IPS DF 6.9 (cell line): ENCODE results near the gene NRG3.

Experiments used
- DNase-seq: peaks from one replicate; pipeline ENCODE4 v3.0.0-alpha.2; 2013; ENCODE audit warnings: low read depth, low spot score
- H3K27ac ChIP-seq: one replicate; pipeline ENCODE4 v1.5.1; 2013; ENCODE audit warnings: low read length, control low read depth
- H3K27me3 ChIP-seq: 2 replicates; pipeline ENCODE4 v1.6.1; 2013; ENCODE audit warnings: mild to moderate bottlenecking, low read length; ENCODE audit not compliant: control insufficient read depth, insufficient read depth
- H3K36me3 ChIP-seq: 2 replicates; pipeline ENCODE4 v1.6.1; 2013; ENCODE audit warnings: low read length; ENCODE audit not compliant: control insufficient read depth, insufficient read depth
- H3K4me1 ChIP-seq: 2 replicates; pipeline ENCODE4 v1.6.1; 2013; ENCODE audit warnings: low read length; ENCODE audit not compliant: control insufficient read depth, insufficient read depth
- H3K4me3 ChIP-seq: 2 replicates; pipeline ENCODE4 v1.5.1; 2013; ENCODE audit warnings: mild to moderate bottlenecking, low read length
- H3K9me3 ChIP-seq: 2 replicates; pipeline ENCODE4 v1.6.1; 2013; ENCODE audit warnings: low read length, inconsistent platforms; ENCODE audit not compliant: control insufficient read depth, insufficient read depth
- whole genome bisulfite sequencing: extraction: QIAGEN DNeasy Blood & Tissue Kit; methylation state at CpG from one replicate; pipeline ENCODE4 v1.1.7; 2013; ENCODE audit warnings: mixed read lengths, missing lambda C conversion rate; ENCODE audit not compliant: insufficient read length, insufficient coverage; 5-methylcytosine and 5-hydroxymethylcytosine counted together

NRG3 gene

GRCh38 chr10:82234173-82234572, 359.2 kb downstream of the NRG3 start:
- no peaks in the 10 kb centered on the region for H3K4me1 ChIP-seq
- H3K4me3 ChIP-seq, result no peak overlapping the region
- no peak for DNase-seq
- H3K27ac ChIP-seq, result no peak overlapping the region
- H3K9me3 ChIP-seq, result no peaks in the 10 kb centered on the region
- 100% methylated on average over 1 of the region's 4 CpGs for WGBS
- no peaks in the 10 kb centered on the region for H3K36me3 ChIP-seq
- no peaks in the 10 kb centered on the region for H3K27me3 ChIP-seq

DNA sequence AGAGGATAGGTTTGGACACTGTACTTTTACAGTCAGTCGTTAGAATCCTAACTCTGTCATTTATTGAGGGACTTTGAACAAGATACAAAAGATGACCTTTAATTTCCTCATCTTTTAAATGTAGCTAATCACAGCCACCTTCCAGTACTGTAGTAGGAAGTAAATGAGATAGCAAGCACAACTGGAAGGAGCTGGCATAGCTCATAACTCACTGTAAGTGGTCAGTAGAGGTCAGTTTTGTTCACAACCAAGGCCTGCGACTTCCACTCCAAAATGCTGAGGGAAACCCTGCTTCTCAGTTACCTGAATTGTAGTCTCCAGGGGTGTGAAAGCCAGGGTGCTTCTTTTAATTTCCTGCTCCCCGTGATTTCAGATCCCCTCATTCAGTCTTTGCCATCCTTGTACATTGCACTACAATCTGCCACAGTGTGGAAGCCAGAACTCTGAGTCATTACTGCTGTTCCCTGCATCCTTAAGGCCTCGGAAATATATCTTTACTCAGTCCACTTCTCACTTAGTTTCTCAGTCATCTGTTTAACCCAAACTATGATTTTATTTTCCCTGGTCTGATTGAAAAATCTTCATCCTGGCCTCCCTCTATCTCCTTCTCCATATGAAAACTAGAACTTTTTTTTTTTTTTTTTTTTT, 361.2 kb downstream of the NRG3 start:
- Histone ChIP-seq H3K27me3 (no peaks in the 10 kb centered on the region), H3K36me3 (no peaks in the 10 kb centered on the region), H3K27ac (no peak overlapping the region), H3K4me1 (no peaks in the 10 kb centered on the region), H3K4me3 (no peak overlapping the region), H3K9me3 (no peaks in the 10 kb centered on the region)
- no CpG with 5 or more reads among the region's 4 CpGs for WGBS
- no peak for DNase-seq

DNA sequence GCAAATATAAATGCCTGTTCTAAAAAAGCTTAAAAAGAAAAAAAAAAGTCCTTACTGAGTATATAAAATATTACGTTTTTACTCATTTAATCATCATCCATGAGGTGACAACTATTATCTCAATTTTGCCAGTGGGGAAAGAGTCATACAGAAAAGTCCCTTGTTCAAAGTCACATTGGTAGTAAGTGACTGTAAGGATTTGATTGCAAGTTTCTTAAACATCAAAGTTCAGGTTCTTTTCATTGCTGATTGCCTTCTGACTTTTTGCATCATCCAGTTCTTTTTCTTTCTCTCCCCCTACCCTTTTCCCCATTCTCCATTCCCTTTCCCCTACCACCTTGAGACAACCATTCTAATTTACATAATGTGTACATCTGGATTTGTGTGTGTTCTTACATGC, 363.3 kb downstream of the NRG3 start:
- H3K9me3 ChIP-seq, result no peaks in the 10 kb centered on the region
- H3K27me3 ChIP-seq, result no peaks in the 10 kb centered on the region
- H3K27ac ChIP-seq, result no peak overlapping the region
- DNase-seq, result no peak
- H3K4me3 ChIP-seq, result no peak overlapping the region
- H3K4me1 ChIP-seq, result no peaks in the 10 kb centered on the region
- no CpG with 5 or more reads among the region's 1 CpG for WGBS
- no peaks in the 10 kb centered on the region for H3K36me3 ChIP-seq

DNA sequence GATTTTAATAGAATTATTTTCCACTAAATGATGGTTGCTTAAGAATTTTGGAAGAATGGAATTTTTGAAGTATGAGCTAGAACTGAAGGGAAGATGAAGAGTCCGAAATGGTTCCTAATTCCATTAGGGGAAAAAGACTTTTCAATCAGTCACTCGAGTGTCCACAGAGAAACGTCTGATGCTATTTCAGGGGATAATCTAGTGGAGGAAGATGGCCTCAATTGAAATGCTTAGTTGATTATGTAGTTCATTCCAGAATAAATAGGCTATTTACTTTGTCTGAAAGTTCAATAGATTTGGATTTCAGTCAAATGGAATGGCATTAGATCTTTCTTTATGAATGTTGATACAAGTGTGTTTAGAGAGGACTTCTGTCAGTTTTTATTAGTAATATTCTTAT, 365.4 kb downstream of the NRG3 start:
- Histone ChIP-seq H3K36me3 (no peaks in the 10 kb centered on the region), H3K27ac (no peak overlapping the region), H3K27me3 (no peaks in the 10 kb centered on the region), H3K4me1 (no peaks in the 10 kb centered on the region), H3K9me3 (no peaks in the 10 kb centered on the region), H3K4me3 (no peak overlapping the region)
- no peak for DNase-seq
- no CpG with 5 or more reads among the region's 3 CpGs for WGBS

DNA sequence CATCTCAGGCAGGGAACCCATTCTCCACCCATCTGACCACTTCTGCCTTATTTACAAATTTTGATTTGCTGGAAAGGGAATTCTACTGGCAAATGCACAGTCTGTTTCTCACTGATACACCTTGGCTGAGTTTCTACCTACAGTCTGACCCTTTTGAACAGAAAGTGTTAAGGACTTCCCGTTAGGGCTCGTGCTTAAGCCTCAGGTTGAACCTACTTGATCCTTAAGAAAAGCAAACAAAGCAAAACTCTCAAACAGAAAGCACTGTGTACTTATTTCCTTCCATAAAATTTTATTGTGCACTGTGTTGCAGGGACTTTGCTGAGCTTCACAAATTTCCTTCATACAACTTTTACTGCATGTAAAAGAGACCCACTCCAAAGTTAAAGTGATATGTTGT, 367.8 kb downstream of the NRG3 start:
- H3K9me3 ChIP-seq, result no peaks in the 10 kb centered on the region
- H3K4me3 ChIP-seq, result no peak overlapping the region
- no CpG with 5 or more reads among the region's 2 CpGs for WGBS
- no peaks in the 10 kb centered on the region for H3K4me1 ChIP-seq
- no peak for DNase-seq
- H3K36me3 ChIP-seq, result no peaks in the 10 kb centered on the region
- no peaks in the 10 kb centered on the region for H3K27me3 ChIP-seq
- no peak overlapping the region for H3K27ac ChIP-seq

DNA sequence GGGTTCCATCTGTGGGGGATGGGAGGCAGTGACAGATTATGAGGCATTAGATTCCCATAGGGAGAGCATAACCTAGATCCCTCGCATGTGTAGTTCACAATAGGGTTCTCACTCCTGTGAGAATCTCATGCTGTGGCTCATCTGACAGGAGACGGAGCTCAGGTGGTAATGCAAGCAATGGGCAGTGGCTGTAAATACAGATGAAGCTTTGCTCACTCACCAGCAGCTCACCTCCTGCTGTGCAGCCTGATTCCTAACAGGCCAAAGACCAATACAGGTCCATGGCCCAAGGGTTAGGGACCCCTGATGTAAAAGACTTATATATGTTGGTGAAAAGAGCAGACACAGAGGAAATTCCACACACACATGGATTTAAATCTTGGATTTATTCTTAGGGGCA, 370.2 kb downstream of the NRG3 start:
- H3K4me1 ChIP-seq, result no peaks in the 10 kb centered on the region
- H3K27me3 ChIP-seq, result no peaks in the 10 kb centered on the region
- H3K9me3 ChIP-seq, result no peaks in the 10 kb centered on the region
- WGBS, result no CpG with 5 or more reads among the region's 2 CpGs
- H3K4me3 ChIP-seq, result no peak overlapping the region
- H3K36me3 ChIP-seq, result no peaks in the 10 kb centered on the region
- no peak overlapping the region for H3K27ac ChIP-seq
- no peak for DNase-seq

DNA sequence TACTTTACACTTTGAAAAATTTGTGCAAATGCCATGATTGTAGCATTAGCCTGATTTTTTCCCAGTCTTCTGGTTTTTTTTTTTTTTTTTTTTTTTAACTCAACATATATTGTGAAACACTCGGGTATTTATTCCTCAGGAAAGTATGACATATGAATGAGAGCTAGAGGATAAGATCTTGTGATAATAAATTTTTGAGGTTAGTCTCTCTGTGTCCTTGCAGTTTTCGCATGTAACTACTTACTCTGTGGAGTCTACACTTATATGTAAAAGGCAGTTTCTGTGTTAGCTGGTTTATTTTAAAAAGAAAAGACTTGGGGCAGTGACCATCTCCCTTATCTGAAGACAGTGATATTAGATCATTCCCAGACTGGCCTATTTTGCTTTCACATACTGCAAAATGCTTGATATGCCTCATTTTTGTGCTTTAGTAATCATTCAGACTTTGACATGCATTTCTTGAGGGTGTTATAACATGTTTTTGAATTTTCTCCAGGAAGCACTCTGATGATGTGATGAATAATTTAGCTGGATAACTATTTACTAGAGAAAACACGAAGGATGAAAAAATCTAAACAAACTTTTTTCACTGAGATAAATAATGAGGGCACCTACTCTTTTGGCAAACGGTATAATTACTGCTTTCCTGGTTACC, 371.0 kb downstream of the NRG3 start:
- H3K27ac ChIP-seq, result no peak overlapping the region
- no peak for DNase-seq
- H3K27me3 ChIP-seq, result no peaks in the 10 kb centered on the region
- WGBS, result no CpG with 5 or more reads among the region's 4 CpGs
- H3K36me3 ChIP-seq, result no peaks in the 10 kb centered on the region
- no peaks in the 10 kb centered on the region for H3K4me1 ChIP-seq
- H3K4me3 ChIP-seq, result no peak overlapping the region
- H3K9me3 ChIP-seq, result no peaks in the 10 kb centered on the region

- no peak for DNase-seq
- Histone ChIP-seq H3K4me1 (no peaks in the 10 kb centered on the region; the same call in 1 of the 2 replicates), H3K27ac (no peak overlapping the region), H3K9me3 (no peaks in the 10 kb centered on the region), H3K4me3 (no peak overlapping the region), H3K27me3 (no peaks in the 10 kb centered on the region), H3K36me3 (no peaks in the 10 kb centered on the region)
- WGBS, result no CpG with 5 or more reads among the region's 1 CpG
Observed at GRCh38 chr10:82249141-82249540, 374.1 kb downstream of the NRG3 start.

DNA sequence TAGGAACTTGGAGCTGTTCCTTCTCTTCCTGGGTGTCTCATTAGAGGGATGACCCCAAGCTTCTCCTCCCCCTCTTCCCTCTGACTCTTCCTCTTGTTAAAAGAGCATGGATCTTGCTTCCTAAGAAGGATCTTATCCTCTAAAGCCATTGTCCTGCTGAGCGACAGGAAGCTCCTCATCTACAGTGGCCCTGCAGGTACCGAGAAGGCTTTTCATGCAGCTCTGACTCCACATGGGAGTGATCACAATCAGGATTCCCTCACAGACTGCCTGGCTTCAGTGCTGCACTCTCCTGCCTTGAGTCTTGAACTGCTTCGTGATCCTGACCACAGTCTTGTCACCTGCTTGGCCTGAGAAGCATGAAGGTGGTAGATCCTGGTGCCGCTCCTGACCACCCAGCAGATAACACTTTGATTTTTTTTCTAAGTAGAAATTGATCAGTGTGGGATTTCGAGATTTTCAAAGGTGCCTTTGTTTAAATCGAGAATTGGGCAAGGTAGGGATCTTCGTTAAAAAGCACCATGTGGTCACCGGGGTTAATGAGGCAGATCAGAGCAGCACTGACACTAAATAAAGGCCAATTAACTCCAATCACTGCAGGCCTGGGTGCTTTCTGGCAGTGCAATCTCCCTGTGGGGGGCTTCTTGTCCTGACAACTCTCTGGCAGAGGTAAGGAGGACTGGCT, 376.4 kb downstream of the NRG3 start:
- Histone ChIP-seq H3K9me3 (no peaks in the 10 kb centered on the region), H3K27ac (no peak overlapping the region), H3K27me3 (no peaks in the 10 kb centered on the region), H3K4me1 (no peaks in the 10 kb centered on the region; the same call in 1 of the 2 replicates), H3K4me3 (no peak overlapping the region), H3K36me3 (no peaks in the 10 kb centered on the region)
- no CpG with 5 or more reads among the region's 8 CpGs for WGBS
- peak; percentile 9 for DNase-seq

- Histone ChIP-seq H3K27ac (no peak overlapping the region), H3K4me3 (no peak overlapping the region), H3K4me1 (no peaks in the 10 kb centered on the region; the same call in 1 of the 2 replicates), H3K36me3 (no peaks in the 10 kb centered on the region), H3K27me3 (no peaks in the 10 kb centered on the region), H3K9me3 (no peaks in the 10 kb centered on the region)
- WGBS, result no CpG with 5 or more reads among the region's 1 CpG
- DNase-seq, result no peak
Observed at GRCh38 chr10:82252081-82252480, 377.1 kb downstream of the NRG3 start.
